HFF-Myc (cell line): ENCODE measurements around the gene KIF2C.

Experiments used
- DNase-seq: peaks from one replicate; pipeline ENCODE4 v3.0.0-alpha.2; 2011; ENCODE audit warnings: low read depth; ENCODE audit errors: extremely low read depth
- H3K4me3 ChIP-seq: replicated peaks from 2 replicates; pipeline ENCODE4 v1.5.1; 2011; ENCODE audit warnings: low read depth, mild to moderate bottlenecking, control low read depth, low read length
- CTCF ChIP-seq: IDR thresholded peaks from 2 replicates; pipeline ENCODE4 v1.5.1; 2012; ENCODE audit warnings: mild to moderate bottlenecking, low read depth, low read length, control low read depth; ENCODE audit errors: missing control alignments

Gene KIF2C

GRCh38 chr1:44739307-44740178, at the start of gene KIF2C:
Gene KIF2C, plus strand, starts transcription at chr1:44739837. Its CDS starts 96 bp downstream, at chr1:44739933.
- DNase-seq, result peak; percentile 90
- no peak for TF ChIP-seq CTCF
- peak within 1 kb of the TSS; percentile 64 for H3K4me3 ChIP-seq

- TF ChIP-seq CTCF, result no peak
- no peak overlapping the region for H3K4me3 ChIP-seq
- DNase-seq, result no peak
These were observed 46.5 kb upstream of the KIF2C start for GRCh38 chr1:44693159-44693558.

GRCh38 chr1:44693900-44694299, 45.7 kb upstream of the KIF2C start:
- TF ChIP-seq CTCF, result no peak
- DNase-seq, result no peak
- H3K4me3 ChIP-seq, result no peak overlapping the region

GRCh38 chr1:44694863-44695478, 44.7 kb upstream of the KIF2C start:
- no peak for TF ChIP-seq CTCF
- no peak overlapping the region for H3K4me3 ChIP-seq

GRCh38 chr1:44695671-44696070, 44.0 kb upstream of the KIF2C start:
- no peak overlapping the region for H3K4me3 ChIP-seq
- no peak for DNase-seq
- TF ChIP-seq CTCF, result no peak

More at GRCh38 chr1:44694863-44695478, 44.7 kb upstream of the KIF2C start:
- DNase-seq, result no peak

GRCh38 chr1:44696101-44696500, 43.5 kb upstream of the KIF2C start:
- no peak for DNase-seq
- no peak overlapping the region for H3K4me3 ChIP-seq
- TF ChIP-seq CTCF, result no peak
